Ureter (tissue), 1 donor: ENCODE data around the gene HOGA1. TPM values are rescaled to one million over a fixed set of nuclear protein-coding genes. Genes with fewer than 3 reads are reported as not detected.

ENCODE experiments used
- DNase-seq: peaks from one replicate; pipeline ENCODE4 v3.0.0-alpha.2; 2020; ENCODE audit warnings: low spot score
- total RNA-seq: library from RNA; stranded (reverse); gene quantifications from one replicate; pipeline ENCODE4 v1.2.4, GENCODE V29; 2023
- donor health status: DM: yes; HTN: yes; CAD: no.

Gene HOGA1
- total RNA-seq = 1.3 TPM

DNA sequence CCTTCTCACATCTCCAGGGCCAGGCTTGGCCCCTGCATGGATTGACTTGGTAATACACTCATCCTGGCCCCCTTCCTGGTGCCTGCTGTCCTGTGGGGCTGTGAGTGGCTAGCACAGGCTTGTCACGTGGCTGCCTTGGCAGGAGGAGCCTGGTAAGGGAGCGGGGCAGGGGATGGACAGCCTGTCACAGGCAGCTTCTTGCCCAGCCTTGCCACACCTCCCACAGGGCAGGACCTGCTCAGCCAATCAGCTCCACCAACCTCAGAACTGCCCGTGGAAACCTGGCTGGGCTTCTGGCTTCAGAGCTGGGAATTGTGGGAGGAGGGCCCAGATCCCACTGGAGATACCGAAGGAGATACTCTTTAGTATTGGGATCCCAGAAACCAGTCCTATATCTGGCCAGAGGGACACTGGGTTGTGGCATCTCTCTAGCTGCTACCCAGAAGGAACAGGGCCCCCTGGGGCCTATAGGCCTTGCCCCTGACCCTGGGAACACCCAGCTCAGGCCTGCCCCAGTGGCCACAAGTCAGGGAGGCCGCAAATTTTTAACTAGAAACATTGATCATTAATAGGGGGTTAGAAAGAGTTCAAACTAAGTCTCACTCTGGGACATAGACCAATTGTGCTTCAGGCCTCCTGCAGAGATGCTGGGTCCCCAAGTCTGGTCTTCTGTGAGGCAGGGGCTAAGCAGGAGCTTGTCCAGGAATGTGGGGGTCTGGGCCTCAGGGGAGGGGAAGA, at the start of gene HOGA1:
TSS of gene HOGA1 (plus strand) at position 330 of the 738 bp plus-strand sequence. CDS start at position 645, 315 bp downstream.
- DNase-seq = peak; percentile 67

DNA sequence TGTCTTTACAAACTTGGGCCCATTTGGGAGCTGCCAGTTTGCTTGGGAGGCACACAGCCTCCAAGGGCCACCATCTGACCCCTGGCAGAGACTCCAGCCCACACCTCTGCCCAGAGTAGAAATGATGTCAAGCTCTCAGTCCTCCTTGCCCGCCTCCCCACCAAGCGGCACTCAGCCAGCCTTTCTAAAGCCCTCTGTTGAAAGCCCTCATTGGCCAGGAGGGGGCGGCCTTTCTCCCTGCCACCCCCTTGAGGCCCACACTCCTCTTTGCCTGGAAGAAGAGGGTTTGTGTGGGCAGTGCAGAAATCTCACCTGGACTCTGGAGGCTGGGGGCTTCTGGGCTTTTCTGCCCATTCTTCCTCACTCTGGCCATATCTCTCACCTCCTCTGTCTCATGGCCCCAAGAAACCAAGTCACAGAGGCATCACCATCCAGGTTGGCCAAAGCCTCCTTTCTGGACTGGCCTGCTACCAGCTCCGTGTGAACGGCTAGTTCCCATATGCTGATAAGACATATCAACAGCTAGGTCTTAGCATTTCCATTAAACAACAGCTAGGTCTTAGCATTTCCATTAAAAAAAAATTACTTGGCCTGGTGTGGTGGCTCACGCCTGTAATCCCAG, 49.3 kb upstream of the HOGA1 start:
- DNase-seq = no peak

DNA sequence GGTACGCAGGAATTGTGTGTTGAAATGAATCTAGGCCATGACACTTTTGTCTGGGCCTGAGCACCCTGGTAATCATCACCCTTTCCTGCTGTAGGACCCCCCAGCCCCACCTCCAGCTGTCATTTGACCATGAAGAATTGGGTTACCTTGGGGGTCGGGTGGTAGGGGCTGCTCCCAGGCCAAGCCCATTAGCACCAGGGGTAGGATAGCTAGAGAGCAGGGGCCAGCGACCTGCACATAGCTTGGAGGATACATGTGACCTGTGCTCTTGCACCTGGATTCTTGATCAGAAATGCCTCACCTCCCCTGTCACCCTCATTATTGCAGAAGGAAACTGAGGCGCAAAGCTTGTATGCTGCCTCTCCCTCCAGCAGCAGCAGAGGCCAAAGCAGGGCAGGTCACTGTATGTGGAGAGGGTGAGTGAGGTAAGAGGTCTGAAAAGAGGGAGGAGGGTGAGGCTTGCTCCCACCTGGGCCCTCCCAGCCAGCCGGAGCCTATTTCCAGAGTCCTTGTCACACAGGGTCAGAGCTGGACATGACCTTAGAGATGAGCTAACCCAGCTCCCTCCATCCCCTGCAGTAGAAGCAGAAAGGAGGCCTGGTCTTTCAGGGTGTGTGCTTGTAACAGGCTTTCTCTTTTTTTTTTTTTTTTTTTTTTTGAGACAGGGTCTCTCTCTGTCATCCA, 46.9 kb upstream of the HOGA1 start:
- DNase-seq = no peak

DNA sequence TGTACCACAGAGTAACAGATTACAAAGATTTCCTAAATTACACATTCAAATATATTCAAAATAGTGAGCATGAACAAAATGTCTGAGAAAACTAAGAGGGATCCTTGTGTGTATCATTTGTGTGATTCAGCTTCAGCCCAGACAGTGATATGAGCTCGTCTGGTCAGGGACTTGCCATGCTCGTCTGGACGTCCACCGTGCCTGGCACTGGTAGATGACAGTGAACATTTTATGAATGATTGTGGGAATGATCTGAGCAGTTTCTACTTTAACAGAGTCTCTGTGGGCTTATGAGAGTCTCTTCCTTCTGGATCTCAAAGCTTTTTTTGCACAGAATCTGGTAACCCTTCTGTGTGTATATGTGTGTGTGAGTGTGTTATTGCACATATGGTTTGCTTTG, 45.8 kb upstream of the HOGA1 start:
- no peak for DNase-seq

DNA sequence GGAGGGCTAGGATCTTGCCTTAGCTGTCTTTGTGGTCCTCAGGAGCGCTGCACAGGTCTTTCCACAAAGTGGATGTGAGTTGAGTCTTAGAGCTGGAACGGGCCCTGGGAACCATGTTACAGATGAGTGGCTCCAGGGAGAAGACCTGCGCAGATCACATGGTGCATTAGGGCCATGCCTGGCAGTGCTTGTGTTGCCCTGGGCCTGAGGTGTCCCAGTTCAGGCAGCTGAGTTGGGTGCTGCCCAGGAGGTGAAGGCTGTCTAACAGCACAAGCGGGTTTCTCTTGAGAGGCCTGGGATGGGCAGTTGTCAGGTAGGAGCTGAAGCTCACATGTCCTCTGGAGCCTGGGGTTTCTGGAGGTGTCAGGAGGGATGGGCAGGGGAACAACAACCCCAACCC, 45.4 kb upstream of the HOGA1 start:
- no peak for DNase-seq

DNA sequence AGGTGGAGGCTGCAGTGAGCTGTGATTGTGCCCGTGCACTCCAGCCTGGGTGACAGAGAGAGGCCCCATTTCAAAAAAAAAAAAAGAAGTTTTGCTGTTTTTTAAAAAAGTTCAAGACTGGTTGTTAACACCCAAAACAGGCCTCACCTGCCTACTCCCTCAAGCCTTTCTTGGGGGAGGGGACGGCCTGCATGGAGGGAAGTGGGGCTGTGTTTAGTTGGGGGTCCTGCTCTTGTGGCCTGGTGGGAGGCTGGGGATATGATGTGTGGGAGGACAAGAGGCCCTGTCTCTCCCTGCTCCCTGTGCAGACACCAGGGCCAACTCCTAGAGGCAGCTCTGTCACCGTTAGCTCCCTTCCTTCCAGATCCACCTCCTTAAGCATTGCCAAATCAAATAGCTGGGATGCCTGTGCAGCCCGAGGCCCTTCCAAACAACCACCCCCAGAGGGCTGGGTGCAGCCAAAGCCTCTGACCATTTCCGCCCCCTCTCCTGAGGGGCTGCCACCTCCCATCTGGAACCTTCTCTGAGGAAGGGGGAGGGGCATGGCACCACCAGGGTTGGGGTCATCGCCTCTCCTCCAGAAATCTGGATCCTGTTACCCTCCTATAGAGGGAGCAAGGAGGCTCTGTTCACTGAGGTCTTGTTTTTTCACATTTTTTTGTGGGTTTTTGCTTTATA, 44.5 kb upstream of the HOGA1 start:
- DNase-seq = no peak

DNA sequence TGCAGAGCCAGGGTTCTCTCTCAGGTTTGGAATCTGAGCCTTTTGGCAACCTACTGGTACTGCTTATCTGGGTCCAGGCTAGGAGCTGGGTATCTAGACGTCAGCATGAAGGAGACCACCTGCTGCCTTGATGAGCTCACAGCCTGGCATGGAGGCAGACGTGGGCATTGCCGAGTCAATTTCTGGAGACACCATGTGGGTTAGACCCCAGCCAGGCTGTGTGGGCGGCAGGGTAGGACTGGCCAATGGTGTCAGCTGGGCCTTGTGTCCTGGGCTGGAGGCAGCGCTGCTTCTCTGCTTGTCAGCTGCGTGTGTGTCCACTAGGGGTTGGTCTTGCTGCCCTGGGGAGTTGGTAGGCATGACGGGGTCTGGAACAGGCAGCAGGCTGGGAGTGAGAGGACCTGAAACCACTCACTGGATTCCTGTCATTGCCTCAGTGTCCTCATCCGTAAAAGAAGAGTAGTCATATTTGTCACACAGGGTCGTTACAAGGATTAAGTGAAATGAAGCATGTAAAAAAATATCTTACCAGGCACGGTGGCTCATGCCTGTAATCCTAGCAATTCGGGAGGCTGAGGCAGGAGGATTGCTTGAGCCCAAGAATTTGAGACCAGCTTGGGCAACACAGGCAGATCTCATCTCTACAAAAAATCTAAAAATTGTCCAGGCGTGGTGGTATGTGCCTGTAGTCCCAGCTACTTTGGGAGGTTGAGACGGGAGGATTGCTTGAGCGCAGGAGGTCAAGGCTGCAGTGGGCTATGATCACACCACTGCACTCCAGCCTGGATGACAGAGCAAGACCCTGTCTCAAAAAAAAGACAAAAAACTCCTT, 43.3 kb upstream of the HOGA1 start:
- no peak for DNase-seq

DNA sequence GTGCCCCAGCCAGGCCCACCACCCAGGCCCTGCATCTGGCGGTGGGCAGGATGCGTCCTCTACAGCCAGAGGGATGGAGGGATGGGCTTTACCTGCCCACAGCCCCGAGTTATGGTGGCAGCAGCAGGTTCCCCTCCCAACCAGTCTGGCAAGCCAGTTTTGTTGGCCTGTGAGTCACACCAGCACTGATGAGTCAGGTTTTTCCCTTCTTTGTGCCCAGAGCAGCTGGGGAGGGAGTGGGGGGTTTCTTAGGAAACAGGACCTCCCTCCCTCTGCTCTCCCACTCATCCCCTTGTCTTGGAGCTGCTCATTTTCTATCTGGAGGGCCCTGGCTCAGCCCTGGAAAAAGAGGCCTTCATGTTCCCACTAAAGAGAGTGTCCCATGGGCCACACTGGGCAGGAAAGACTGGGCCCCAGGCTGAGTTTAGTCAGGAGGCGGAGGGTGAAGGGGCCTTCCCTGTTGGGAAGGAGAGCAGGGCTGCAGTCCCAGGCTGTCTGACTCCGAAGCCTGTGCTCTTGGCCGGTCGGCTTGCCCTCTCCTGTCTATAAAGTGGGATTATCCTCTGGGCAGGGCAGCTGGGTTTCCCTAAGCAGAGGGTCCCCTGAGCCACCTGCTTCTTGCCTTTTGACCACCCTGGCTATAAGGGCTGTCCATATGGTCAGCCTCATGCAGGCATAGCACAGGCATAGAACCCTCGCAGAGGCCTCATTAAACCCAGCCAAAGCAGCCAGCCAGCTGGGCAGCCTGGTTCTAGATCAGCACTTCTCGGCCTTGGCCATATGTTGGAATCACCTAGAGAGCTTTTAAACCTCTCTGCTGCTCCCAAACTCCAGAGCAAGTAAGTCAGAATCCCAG, 41.8 kb upstream of the HOGA1 start:
- DNase-seq = peak; percentile 82

DNA sequence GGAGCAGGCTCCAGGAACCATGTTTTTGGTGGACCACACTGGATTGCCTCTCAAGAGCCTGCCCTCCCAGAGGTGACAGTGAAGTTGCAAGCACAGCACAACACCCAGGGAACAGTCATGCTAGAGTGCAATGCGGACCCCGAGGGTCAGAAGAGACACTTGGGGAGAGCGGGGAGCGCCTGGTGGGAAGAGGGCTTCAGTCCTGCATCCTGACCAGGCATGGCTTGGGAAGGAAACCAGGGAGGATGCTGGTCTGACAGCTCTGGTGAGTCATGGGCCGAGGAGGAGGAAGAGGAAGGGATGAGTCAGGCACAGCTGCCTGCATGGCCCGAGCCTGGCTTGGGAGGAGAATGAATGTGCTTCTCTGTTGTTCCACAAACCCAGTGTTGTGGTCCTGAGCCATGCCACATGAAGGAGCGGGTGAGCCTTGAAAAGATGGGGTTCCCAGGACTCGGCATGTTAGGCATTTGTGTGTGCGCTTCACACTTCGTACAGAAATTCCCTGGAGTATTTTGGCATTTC, 41.1 kb upstream of the HOGA1 start:
- DNase-seq = peak; percentile 85

DNA sequence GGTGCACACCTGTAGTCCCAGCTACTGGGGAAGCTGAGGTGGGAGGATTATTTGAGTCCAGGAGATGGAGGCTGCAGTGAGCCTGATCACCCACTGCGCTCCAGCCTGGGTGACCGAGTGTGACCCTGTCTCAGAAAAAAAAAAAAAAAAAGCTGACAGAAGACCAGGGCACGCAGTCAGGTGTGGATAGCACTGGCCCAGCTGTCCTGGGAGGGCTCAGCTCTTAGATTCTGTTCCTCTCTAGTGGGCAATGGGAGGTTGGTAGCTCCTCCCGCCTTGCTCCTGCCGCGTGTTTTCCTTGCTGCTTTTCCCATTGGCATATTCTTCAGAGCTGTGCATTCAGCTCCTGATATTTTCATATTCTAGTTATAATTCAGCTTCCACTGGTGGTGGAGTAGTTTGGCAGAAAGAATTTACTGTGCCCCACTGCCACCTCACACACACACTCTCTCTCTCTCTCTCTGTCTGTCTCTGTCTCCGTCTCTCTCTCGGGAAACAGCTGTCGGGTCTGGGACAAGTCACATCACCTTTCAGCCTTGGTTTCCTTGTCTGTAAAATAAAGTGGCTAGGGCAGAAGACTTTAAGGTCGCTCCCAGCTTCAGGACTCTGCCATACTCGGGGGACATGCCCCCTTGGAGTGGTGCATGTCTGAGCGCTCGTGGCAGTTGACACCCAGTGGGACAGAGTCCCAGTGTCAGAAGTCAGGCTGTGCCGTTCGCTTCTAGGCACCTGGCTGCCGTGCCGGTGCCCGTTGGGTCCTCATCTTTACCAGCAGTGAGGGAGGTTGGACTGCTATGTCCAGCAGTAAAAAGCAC, 37.5 kb upstream of the HOGA1 start:
- DNase-seq = no peak

DNA sequence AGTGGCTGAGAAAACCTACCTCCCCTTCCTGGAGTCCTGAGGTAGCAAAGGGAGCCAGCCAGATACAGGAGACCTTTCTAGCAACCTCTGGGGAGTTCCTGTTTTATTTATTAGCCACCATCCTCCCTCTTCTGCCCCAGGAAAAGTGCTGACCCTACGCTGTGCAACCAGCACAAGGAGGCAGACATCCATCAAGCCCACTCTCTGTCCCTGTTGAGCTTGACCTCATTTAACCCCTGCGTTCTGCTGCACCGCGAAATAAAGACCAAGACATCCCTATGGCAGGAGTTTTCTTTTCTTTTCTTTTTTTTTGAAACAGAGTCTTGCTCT, 37.0 kb upstream of the HOGA1 start:
- DNase-seq = no peak

DNA sequence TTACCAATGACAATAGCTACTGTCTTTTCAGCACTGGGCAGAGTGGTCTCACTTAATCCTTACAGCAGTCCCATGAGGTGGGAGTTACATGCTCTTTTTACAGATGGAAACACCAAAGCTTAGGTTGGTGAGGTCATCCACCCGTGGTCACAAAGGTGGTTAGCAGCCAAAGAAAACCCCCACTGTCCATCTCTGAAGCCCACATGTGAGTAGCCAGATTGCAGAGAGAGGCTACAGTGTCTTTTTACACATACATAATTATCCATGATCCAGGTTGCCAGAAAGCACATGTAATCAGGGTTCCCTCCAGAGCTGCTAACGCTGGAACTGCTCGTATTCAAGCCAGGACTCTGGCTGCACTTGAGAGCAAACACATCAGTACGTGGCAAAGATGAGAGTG, 36.2 kb upstream of the HOGA1 start:
- DNase-seq = no peak

DNA sequence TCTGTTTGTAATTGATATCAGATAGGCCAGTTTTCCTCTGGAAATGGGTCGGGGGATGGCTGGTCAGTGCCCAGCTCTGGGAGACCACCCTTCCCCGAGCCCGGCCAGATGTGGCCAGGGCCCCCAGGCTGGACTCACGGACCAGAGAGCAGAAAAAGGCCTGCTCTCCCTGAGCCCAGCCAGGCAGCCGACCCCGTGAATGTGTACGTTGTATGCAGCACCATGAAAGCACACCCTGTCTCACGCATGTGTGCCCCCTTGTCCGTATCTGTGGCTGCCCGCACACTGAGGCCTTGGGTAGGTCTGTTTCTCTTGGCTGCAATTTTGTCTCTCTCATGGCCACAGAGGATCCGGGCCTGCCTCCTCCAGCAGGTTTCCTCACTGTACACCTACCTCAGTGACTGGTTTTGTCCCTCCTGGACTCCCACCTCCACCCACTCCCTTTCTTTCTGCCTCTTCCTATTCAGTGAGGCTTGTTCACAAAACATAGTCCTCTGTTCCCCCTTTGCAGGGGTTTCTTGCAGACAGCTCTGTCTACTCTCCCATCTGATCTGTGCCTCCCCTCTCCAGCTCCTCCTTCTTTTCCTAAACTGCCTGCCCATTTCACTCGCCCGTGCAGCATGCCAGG, 35.2 kb upstream of the HOGA1 start:
- no peak for DNase-seq

DNA sequence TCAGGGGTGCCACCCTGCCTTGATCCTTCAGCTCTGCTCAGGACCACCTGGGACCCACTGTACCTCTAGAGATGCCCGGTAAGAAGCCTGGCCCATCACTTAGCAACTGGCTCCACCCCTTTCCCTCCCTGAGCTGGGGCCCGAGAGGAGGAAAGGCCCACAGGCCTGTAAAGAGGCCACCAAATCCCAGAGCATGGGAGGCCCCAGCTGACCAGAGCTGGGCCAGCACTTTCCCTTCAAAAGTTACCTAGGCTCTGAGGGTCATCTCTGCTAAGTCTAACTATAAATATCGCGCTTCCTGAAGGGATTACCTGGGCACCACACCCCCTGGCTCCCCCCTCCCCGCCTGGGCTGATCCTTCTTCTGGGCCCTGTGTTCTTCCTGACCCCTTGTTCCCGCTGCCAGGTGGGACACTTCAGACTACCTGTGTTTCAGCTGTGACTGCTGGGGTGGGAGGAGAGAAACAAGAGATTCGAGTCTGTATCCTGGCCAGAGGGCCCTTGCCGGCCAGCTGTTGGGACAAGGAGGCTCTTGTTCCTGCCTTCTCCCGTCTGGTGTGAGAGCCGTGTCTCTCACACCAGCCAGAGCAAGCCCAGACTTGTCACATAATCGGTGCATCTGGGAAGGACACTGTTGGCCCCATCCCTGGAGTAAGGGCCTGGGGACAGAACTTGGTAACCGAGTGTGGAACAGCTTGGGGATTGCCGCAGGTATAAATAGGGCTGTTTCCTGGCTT, 34.4 kb upstream of the HOGA1 start:
- DNase-seq = no peak

DNA sequence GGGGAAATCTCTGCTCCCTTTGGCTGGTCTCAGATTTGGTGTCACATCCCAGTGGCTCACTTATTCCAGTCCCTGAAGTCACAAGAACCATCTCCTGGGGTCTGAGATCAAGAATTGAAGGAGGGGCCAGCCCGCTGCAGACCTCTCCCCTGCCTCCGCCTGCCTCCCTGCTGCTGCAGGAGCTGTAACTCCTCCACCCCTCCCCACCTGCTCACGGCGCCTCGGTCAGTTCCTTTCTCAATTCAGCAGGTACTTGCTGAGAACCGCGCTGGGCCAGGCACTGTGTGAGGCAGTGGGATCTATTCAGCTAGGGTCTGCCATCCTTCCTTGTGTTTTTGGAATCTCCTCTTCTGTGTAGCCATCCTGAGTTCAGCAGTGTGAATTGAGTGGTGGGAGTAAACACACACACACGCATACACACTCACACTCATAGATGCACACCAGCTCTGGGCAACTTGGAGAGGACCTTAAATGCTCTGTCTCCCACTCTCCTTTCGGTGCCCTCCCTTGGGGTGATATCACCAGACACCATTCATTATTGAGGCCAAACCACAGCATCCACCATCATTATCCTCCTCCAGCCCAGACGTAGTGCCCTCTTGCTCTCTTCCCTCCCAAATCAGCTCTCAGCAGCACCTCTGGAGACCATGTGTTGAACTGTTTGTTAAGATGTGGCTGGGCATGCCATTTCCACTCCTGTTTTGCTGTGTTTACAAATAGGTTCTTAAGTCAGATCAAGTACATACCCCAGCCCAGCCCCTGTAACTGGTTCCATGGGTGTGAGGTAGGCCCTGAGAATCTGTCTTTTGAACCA, 33.6 kb upstream of the HOGA1 start:
- DNase-seq = no peak

DNA sequence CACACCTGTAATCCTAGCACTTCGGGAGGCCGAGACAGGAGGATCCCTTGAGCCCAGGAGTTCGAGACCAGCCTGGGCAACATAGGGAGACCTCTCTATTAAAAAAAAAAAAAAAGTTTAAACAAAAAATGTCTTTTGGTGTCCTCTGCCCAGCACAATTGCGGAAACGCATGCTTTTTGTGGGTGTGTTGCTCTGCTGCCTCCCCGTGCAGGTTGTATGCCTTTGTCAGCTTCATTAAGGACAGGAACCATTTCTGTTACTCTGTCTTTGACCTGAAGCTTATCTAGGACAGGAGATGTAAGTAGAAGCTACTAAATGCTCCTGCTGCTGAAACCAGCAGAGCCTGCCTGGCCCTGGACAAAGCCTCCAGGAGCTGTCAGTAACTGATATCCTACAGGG, 32.9 kb upstream of the HOGA1 start:
- no peak for DNase-seq

DNA sequence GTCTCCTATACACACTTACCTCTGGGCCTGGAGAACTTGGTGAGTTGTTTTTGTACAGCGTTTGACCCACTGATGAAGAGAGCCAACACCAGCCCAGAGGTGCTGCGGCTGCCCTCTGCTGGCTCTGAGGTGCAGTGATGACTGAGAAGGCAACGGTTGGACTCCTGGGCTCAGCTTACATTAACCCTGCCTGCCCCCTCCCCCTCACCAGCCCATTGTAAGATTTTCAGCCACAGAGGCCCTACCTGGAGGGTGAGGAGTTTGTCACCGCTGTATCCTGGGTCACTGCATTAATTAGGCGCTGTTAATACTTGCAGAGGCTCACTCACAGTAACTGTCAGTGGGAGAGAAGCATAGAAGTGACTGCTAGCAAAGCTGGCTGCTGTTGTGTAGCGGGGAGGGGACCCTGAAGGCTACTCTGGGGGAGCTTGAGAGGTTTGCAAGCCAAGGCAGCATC, 30.6 kb upstream of the HOGA1 start:
- no peak for DNase-seq
